ENCODE results near the gene UBE2V1. TPM values are rescaled to one million over a fixed set of nuclear protein-coding genes. Genes with fewer than 3 reads are reported as not detected.

UBE2V1 gene
- polyA plus RNA-seq, 2 of the 4 experiments (the other 2 are of a cell fraction), result 129 to 141 TPM

GRCh38 chr20:50124496-50124895 is 11.5 kb upstream of the UBE2V1 start:
- 83% methylated on average over 9 of the region's 9 CpGs for WGBS (ENCODE audit: missing lambda C conversion rate)
- Histone ChIP-seq H3K4me1 (peaks cover 23% of the 10 kb centered on the region), H3K4me3 (no peak overlapping the region), H3K9me3 (no peaks in the 10 kb centered on the region), H3K27ac (no peak overlapping the region), H3K4me2 (no peak overlapping the region)
- POLR2A ChIA-PET, result no interaction called here
- TF ChIP-seq TFCP2L1 (CRISPR knock-in tag; IDR thresholded peaks at IDR 0.05) (no peak), RCOR1 (IDR thresholded peaks at IDR 0.05; ENCODE audit: low read depth, low read length) (no peak), TP53 (CRISPR knock-in tag; IDR thresholded peaks at IDR 0.05) (no peak), RAD21 (conservative IDR thresholded peaks at IDR 0.05 in 1 of 2, IDR thresholded peaks at IDR 0.05 in 1 of 2) (no peak), EHMT2 (IDR thresholded peaks at IDR 0.05; ENCODE audit: low read depth) (no peak), CEBPB (IDR thresholded peaks at IDR 0.05) (no peak), HES2 (IDR thresholded peaks at IDR 0.05) (no peak), E2F6 (IDR thresholded peaks at IDR 0.05; ENCODE audit: borderline replicate concordance, low read depth) (no peak), POLR2AphosphoS2 (conservative IDR thresholded peaks at IDR 0.05; ENCODE audit: low read length) (no peak), RARB (CRISPR knock-in tag; IDR thresholded peaks at IDR 0.05) (no peak), EP300 (IDR thresholded peaks at IDR 0.05) (no peak), JUNB (IDR thresholded peaks at IDR 0.05) (no peak), CBX8 (IDR thresholded peaks at IDR 0.05) (no peak), FOSL2 (IDR thresholded peaks at IDR 0.05) (no peak), FOSL2 (CRISPR knock-in tag; IDR thresholded peaks at IDR 0.05) (no peak)
- CTCF ChIA-PET, result interaction anchor here (1.7 to 31.2 kb wide), 6 partner anchors 8 to 54 kb away, joined by 5 to 1085 read pairs (median 103); partner anchors contain the start of genes CEBPB and PEDS1
- DNase-seq (ENCODE audit: low read depth in 1 of 2, low spot score in 1 of 2), result no peak
- FAIRE-seq, result no peak
- no peak for ATAC-seq

- DNase-seq (ENCODE audit: low read depth in 1 of 2, low spot score in 1 of 2) (no peak), ATAC-seq (no peak), FAIRE-seq (no peak)
- no peak overlapping the region for H3K4me2 ChIP-seq
- ChIA-PET CTCF (interaction anchor here (0.9 to 31.2 kb wide), 10 partner anchors 8 to 458 kb away, joined by 3 to 1085 read pairs (median 38); partner anchors contain the start of genes CEBPB and PEDS1), POLR2A (interaction anchor here (0.9 to 1.2 kb wide), 2 partner anchors 43 to 48 kb away, joined by 3 to 7 read pairs; no protein-coding TSS in a partner anchor)
- no peaks in the 10 kb centered on the region for H3K9me3 ChIP-seq
- TF ChIP-seq TP53 (CRISPR knock-in tag; IDR thresholded peaks at IDR 0.05), result no peak
- no peak for TF ChIP-seq HMGXB4 (CRISPR knock-in tag; IDR thresholded peaks at IDR 0.05; ENCODE audit: borderline replicate concordance)
- WGBS (ENCODE audit: missing lambda C conversion rate), result 94% methylated on average over 7 of the region's 7 CpGs
- peaks cover 23% of the 10 kb centered on the region for H3K4me1 ChIP-seq
- no peak overlapping the region for H3K4me3 ChIP-seq
- no peak overlapping the region for H3K27ac ChIP-seq
Measured at GRCh38 chr20:50123418-50123817, 10.5 kb upstream of the UBE2V1 start.

GRCh38 chr20:50122763-50123162 is 9.8 kb upstream of the UBE2V1 start:
- DNase-seq (ENCODE audit: low read depth in 1 of 2, low spot score in 1 of 2) (no peak), FAIRE-seq (no peak), ATAC-seq (no peak)
- H3K27ac ChIP-seq, result no peak overlapping the region
- H3K4me2 ChIP-seq, result no peak overlapping the region
- peaks cover 21% of the 10 kb centered on the region for H3K4me1 ChIP-seq
- no peaks in the 10 kb centered on the region for H3K9me3 ChIP-seq
- 91% methylated on average over 4 of the region's 4 CpGs for WGBS (ENCODE audit: missing lambda C conversion rate)
- TF ChIP-seq CHD2 (IDR thresholded peaks at IDR 0.05; ENCODE audit: low read length, partially characterized antibody) (no peak), E2F6 (IDR thresholded peaks at IDR 0.05; ENCODE audit: borderline replicate concordance, low read depth) (no peak), SMC3 (IDR thresholded peaks at IDR 0.05) (no peak), RCOR1 (IDR thresholded peaks at IDR 0.05; ENCODE audit: low read depth, low read length) (no peak), POLR2AphosphoS2 (conservative IDR thresholded peaks at IDR 0.05; ENCODE audit: low read length) (no peak), ZFP36 (IDR thresholded peaks at IDR 0.05; ENCODE audit: borderline replicate concordance, partially characterized antibody) (no peak), RNF2 (IDR thresholded peaks at IDR 0.05; ENCODE audit: borderline replicate concordance, low read depth) (no peak), CTCF (IDR thresholded peaks at IDR 0.05) (no peak), CEBPB (IDR thresholded peaks at IDR 0.05) (no peak), PHF8 (IDR thresholded peaks at IDR 0.05; ENCODE audit: borderline replicate concordance, low read depth) (no peak)
- H3K4me3 ChIP-seq, result no peak overlapping the region
- CTCF ChIA-PET, result interaction anchor here (1.8 to 31.2 kb wide), 9 partner anchors 11 to 458 kb away, joined by 5 to 1085 read pairs (median 46); partner anchors contain the start of genes CEBPB and PEDS1
- POLR2A ChIA-PET, result interaction anchor here (0.9 to 1.2 kb wide), 3 partner anchors 31 to 49 kb away, joined by 3 to 7 read pairs (median 3); no protein-coding TSS in a partner anchor
